GM12891 (cell line): ENCODE results near the gene OBP2B.
"Not testable (repeated sequence)": the region's sequence is repeated elsewhere in the genome, so short reads cannot be mapped to it uniquely, and the experiment has no call there.

Experiments
- POLR2A ChIP-seq: IDR thresholded peaks from 2 replicates; pipeline ENCODE4 v1.6.1; 2011; ENCODE audit warnings: low read depth, low read length, control low read depth
- POLR2AphosphoS5 ChIP-seq: IDR thresholded peaks from 2 replicates; pipeline ENCODE4 v1.6.1; 2011; ENCODE audit warnings: low read depth, low read length, control low read depth
- POU2F2 ChIP-seq: IDR thresholded peaks from 2 replicates; pipeline ENCODE4 v1.6.1; 2011; ENCODE audit warnings: low read depth, mild to moderate bottlenecking, control low read depth, low read length, moderate library complexity
- TAF1 ChIP-seq: IDR thresholded peaks from 2 replicates; pipeline ENCODE4 v1.6.1; 2011; ENCODE audit warnings: low read depth, low read length, control low read depth

GRCh38 chr9:133251221-133251620 lies 42.2 kb upstream of the OBP2B start:
- not testable (repeated sequence) for TF ChIP-seq POLR2A, POLR2AphosphoS5, POU2F2, TAF1
